OCI-LY1 (cell line): Measurements from ENCODE around the gene VAT1.

ENCODE experiments used
- H2AFZ ChIP-seq: fragments of 200-600 bp; sonication (generic), shearing (Covaris generic); 2 replicates; pipeline ENCODE4 v1.6.0; 2014; ENCODE audit warnings: antibody characterized with exemption, mild to moderate bottlenecking, low read length
- H3F3A ChIP-seq: fragments of 200-600 bp; sonication (generic), shearing (Covaris generic); 2 replicates; pipeline ENCODE4 v1.6.0; 2014; ENCODE audit warnings: mild to moderate bottlenecking, antibody characterized with exemption, low read length, moderate library complexity; ENCODE audit not compliant: insufficient read depth
- H3K27ac ChIP-seq: fragments of 200-600 bp; sonication (generic); 2 replicates; pipeline ENCODE4 v1.5.1; 2014; ENCODE audit warnings: low read length, mixed run types, mild to moderate bottlenecking, low read depth; ENCODE audit not compliant: poor library complexity, severe bottlenecking
- H3K27me3 ChIP-seq: fragments of 200-600 bp; sonication (generic); 2 replicates; pipeline ENCODE4 v1.6.0; 2014; ENCODE audit warnings: antibody characterized with exemption, mild to moderate bottlenecking, low read length, moderate library complexity; ENCODE audit not compliant: insufficient read depth
- H3K36me3 ChIP-seq: fragments of 200-600 bp; sonication (generic); 2 replicates; pipeline ENCODE4 v1.6.1; 2014; ENCODE audit warnings: mild to moderate bottlenecking, antibody characterized with exemption, low read length, moderate library complexity, mixed read lengths; ENCODE audit not compliant: insufficient read depth
- H3K4me1 ChIP-seq: fragments of 200-600 bp; sonication (generic); 2 replicates; pipeline ENCODE4 v1.5.1; 2014; ENCODE audit warnings: mild to moderate bottlenecking, low read length, moderate library complexity; ENCODE audit not compliant: insufficient read depth, severe bottlenecking
- H3K4me2 ChIP-seq: fragments of 200-600 bp; sonication (generic), shearing (Covaris generic); 2 replicates; pipeline ENCODE4 v1.6.1; 2014; ENCODE audit warnings: low read length
- H3K4me3 ChIP-seq: fragments of 200-600 bp; sonication (generic); 2 replicates; pipeline ENCODE4 v1.5.1; 2014; ENCODE audit warnings: low read length, low read depth, mild to moderate bottlenecking, mixed read lengths; ENCODE audit not compliant: poor library complexity, severe bottlenecking
- H3K79me2 ChIP-seq: fragments of 200-600 bp; shearing (Covaris generic); 2 replicates; pipeline ENCODE4 v1.6.1; 2016; ENCODE audit warnings: mixed run types, low read length, mixed read lengths; ENCODE audit not compliant: insufficient read depth
- H3K9ac ChIP-seq: fragments of 200-600 bp; sonication (generic), shearing (Covaris generic); 2 replicates; pipeline ENCODE4 v1.6.1; 2014; ENCODE audit warnings: mild to moderate bottlenecking, low read length, mixed read lengths
- H3K9me2 ChIP-seq: fragments of 200-600 bp; sonication (generic), shearing (Covaris generic); 2 replicates; pipeline ENCODE4 v1.6.1; 2014; ENCODE audit warnings: low read depth, mild to moderate bottlenecking, low read length, mixed read lengths
- H3K9me3 ChIP-seq: fragments of 200-600 bp; shearing (Covaris generic); 2 replicates; pipeline ENCODE4 v1.6.1; 2014; ENCODE audit warnings: low read length, mixed read lengths
- H4K20me1 ChIP-seq: fragments of 200-600 bp; sonication (generic), shearing (Covaris generic); 2 replicates; pipeline ENCODE4 v1.6.0; 2016; ENCODE audit warnings: mild to moderate bottlenecking, low read length; ENCODE audit not compliant: insufficient read depth
- CTCF ChIP-seq: fragments of 200-600 bp; sonication (generic), shearing (Covaris generic); IDR thresholded peaks from 2 replicates; pipeline ENCODE4 v1.5.1; 2017; ENCODE audit warnings: mild to moderate bottlenecking, antibody characterized with exemption, low read length, moderate library complexity, mixed read lengths
- EZH2 ChIP-seq: fragments of 200-600 bp; sonication (generic), shearing (Covaris generic); IDR thresholded peaks from 2 replicates; pipeline ENCODE4 v1.8.0; 2017; ENCODE audit warnings: borderline replicate concordance, mixed run types, mild to moderate bottlenecking, antibody characterized with exemption, low read length, moderate library complexity, mixed read lengths

The VAT1 gene

GRCh38 chr17:43015579-43015978, 6.6 kb downstream of the VAT1 start:
- H3K27ac ChIP-seq = no peak overlapping the region
- H3K9ac ChIP-seq = no peak overlapping the region
- no peaks in the 10 kb centered on the region for H3K9me2 ChIP-seq
- no peaks in the 10 kb centered on the region for H3F3A ChIP-seq
- H3K27me3 ChIP-seq = no peaks in the 10 kb centered on the region
- no peaks in the 10 kb centered on the region for H3K79me2 ChIP-seq
- peaks cover 7% of the 10 kb centered on the region; the same call in 1 of the 2 replicates for H3K36me3 ChIP-seq
- H3K4me1 ChIP-seq = peaks cover 9% of the 10 kb centered on the region
- no peaks in the 10 kb centered on the region for H3K9me3 ChIP-seq
- no peak overlapping the region for H3K4me2 ChIP-seq
- H4K20me1 ChIP-seq = no peaks in the 10 kb centered on the region
- TF ChIP-seq CTCF (no peak), EZH2 (no peak)
- H2AFZ ChIP-seq = no peak overlapping the region
- no peak overlapping the region for H3K4me3 ChIP-seq

GRCh38 chr17:43014649-43015542, 7.3 kb downstream of the VAT1 start:
- Histone ChIP-seq H2AFZ (no peak overlapping the region), H3K9me2 (no peaks in the 10 kb centered on the region), H3K4me1 (peaks cover 9% of the 10 kb centered on the region), H3K9me3 (no peaks in the 10 kb centered on the region), H3K36me3 (peaks cover 7% of the 10 kb centered on the region; the same call in 1 of the 2 replicates), H3K27me3 (no peaks in the 10 kb centered on the region), H3K4me3 (no peak overlapping the region), H3K4me2 (no peak overlapping the region), H3K79me2 (no peaks in the 10 kb centered on the region), H3K9ac (no peak overlapping the region), H3F3A (no peaks in the 10 kb centered on the region), H4K20me1 (no peaks in the 10 kb centered on the region), H3K27ac (no peak overlapping the region)
- TF ChIP-seq CTCF (no peak), EZH2 (no peak)

GRCh38 chr17:43014020-43014648, 8.1 kb downstream of the VAT1 start:
- Histone ChIP-seq H2AFZ (no peak overlapping the region), H3K9me3 (no peaks in the 10 kb centered on the region), H3K9me2 (no peaks in the 10 kb centered on the region), H3K9ac (no peak overlapping the region), H3K4me1 (peaks cover 9% of the 10 kb centered on the region), H3K27me3 (no peaks in the 10 kb centered on the region), H3K79me2 (no peaks in the 10 kb centered on the region), H3K4me3 (no peak overlapping the region), H3K4me2 (no peak overlapping the region), H3F3A (no peaks in the 10 kb centered on the region), H3K36me3 (peaks cover 7% of the 10 kb centered on the region; the same call in 1 of the 2 replicates), H4K20me1 (no peaks in the 10 kb centered on the region), H3K27ac (no peak overlapping the region)
- TF ChIP-seq EZH2 = no peak
- no peak for TF ChIP-seq CTCF
